Renal cortical epithelial cell (primary cell): ENCODE data around the gene WDR70. TPM values are rescaled to one million over a fixed set of nuclear protein-coding genes. Genes with fewer than 3 reads are reported as not detected.
A peak's percentile ranks its signal among the peaks of the same experiment; 100 is the strongest.
"Not testable (repeated sequence)": the region's sequence is repeated elsewhere in the genome, so short reads cannot be mapped to it uniquely, and the experiment has no call there.

Experiments used
- DNase-seq: peaks from one replicate; pipeline ENCODE4 v3.0.0-alpha.2; 2011; ENCODE audit warnings: low read depth
- total RNA-seq: library from RNA; depleted of rRNA; stranded (reverse); fragments of >200 nt; gene quantifications from 2 replicates; pipeline ENCODE4 v1.2.3, GENCODE V29; 2014

WDR70 gene
- total RNA-seq, 1 donor from 2014 or later, result 56.5 TPM

DNA sequence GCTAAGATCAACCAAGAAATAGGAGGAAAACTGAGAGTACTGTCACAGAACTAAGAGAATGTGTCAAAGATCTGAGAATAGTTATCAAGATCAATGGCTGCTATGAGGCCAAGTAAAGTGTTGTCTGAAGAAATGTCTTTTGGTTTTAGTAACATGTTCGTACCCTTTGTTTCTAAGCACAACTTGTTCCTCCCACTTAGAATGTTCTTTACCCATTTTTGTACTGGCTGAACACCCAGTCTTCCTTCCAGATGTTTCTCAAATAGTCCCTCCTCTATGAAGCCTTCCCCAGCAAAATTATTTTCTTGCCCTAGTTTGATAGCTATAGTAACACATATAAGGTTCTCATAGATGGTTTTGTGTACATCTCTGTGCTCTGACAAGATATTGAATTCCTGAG lies 191.5 kb downstream of the WDR70 start:
- no peak for DNase-seq

DNA sequence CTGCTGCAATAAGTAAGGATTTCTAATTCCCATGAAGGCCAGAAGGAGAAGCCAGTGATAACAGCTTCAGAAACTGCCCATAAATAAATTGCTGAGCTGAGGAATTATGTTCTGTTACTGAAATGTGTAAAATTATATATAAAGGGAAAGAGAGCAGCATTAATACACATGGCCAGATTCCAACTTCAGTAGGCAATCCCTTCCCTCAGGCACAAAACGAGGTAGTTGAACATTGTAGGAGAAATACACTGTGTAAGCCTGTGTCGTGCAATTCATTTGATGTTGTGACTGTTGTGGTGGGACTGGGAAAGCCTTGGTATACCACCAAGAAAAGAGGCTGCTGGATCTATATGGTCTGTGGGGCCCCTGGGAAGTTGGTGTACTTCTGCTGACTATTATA lies 192.9 kb downstream of the WDR70 start:
- peak; percentile 25 for DNase-seq

DNA sequence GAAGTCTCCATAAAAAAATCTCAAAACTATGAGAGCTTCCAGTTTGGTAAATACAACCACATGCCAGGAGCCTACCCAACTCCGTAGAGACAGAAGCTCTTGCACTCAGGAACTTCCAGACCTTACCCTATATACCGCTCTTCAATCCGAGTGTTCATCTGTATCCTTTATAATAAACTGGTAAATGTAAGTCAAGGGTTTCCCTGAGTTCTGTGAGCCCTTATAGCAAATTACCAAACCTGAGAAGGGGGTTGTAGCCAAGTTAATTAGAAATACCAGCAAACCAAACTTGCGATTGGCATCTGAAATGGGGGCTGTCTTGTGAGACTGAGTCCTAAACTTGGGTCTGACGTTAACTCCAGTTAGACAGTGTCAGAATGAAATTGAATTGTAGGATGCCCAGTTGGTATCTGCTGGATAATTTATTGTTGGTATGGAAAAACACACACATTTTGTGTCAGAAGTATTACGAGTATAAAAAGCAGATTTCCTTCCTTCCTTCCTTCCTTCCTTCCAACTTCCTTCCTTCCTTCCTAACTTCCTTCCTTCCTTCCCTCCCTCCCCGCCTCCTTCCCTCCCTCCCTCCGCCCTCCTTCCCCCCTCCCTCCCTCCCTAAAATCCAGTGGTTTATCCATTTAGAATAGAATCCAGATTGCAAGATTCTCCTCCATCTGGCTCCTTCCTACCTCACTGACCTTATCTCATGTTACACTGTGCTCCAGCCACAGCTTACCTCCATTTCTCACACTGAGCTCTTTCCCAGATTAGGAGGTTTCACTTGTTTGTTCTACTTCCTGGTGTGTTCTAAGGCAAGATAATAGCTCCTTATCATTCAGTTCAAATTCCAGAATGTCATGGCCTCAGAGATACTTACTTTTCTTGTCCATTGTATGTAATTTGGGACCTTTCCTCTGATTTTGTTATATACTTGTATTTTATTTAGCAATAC lies 196.7 kb downstream of the WDR70 start:
- no peak for DNase-seq

DNA sequence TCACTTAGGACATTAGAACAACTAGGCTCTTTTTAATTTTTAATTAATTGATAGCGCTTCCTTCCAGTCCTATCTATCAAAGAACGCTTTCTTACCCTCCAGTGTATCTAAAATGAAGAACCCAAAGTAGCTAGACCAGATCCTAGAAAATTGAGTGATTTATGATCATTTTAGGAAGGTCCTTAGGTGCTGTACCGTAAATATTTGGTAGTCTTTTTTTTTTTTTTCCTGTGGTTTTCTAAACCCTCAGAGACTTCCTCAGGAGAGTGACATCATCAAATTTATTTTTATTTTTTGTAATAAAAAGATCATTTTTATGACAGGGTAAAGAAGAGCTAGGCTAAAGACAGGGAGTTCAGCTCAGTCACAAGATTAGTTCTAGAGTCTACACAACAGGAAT lies 197.4 kb downstream of the WDR70 start:
- no peak for DNase-seq

DNA sequence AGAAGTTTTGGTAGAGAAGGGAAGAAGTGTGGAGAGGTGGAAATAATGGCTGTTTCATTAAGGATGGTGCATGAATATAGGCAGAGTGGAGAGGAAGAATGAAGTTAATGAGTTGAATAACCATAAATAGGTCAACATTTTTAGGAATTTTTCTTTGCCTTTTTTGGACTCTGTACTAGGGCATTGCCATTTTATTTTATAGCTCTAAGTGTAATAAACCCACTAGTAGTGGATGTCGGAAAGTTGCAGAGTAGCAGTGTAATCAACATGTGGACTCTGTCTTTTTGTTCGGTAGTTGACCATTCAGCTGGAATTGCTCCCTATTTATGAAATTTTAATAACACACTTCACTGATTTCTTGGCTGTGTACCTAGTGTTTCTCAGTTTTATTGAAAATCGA lies 199.1 kb downstream of the WDR70 start:
- no peak for DNase-seq

DNA sequence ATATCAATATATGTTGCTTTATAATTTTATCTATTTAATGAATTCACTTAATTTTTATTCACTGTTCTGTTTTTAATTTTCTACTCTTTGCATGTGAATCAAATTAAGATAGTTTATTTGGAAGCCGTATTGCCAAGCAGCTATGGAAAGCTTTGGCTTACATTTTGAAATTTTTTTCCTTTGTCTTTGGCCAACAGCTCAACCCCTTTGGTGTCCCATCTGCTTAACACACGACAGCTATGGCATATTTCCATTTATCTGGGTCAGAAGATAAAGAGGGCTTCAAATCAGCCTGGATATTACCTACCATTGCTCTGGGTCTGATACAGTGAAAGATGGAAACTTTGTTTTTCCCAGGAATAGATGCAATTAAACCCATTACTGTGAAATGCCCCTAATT lies 201.0 kb downstream of the WDR70 start:
- no peak for DNase-seq

DNA sequence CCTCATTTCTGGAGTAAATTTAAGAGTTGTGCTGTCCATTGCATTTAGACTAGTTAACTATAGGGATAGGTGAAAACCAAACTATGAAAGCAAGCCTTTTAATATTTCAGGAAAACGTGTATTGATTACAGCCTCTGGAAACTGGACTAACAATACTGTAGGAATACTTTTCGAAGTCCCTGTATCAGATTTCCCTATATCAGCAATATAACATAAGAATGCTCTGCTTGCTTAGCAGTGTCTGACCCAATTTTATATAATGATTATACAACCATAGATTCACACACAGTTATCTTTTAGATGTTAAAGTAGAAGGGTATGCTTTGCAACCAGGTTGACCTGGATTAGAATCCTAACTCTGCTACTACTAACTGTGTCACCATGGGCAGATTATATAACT lies 203.1 kb downstream of the WDR70 start:
- no peak for DNase-seq

DNA sequence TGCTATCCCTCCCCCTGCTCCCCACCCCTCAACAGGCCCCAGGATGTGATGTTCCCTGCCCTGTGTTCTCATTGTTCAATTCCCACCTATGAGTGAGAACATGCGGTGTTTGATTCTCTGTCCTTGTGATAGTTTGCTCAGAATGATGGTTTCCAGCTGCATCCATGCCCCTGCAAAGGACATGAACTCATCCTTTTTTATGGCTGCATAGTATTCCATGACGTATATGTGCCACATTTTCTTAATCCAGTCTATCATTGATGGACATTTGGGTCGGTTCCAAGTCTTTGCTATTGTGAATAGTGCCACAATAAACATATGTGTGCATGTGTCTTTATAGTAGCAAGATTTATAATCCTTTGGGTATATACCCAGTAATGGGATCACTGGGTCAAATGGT lies 214.2 kb downstream of the WDR70 start:
- DNase-seq, result not testable (repeated sequence)

DNA sequence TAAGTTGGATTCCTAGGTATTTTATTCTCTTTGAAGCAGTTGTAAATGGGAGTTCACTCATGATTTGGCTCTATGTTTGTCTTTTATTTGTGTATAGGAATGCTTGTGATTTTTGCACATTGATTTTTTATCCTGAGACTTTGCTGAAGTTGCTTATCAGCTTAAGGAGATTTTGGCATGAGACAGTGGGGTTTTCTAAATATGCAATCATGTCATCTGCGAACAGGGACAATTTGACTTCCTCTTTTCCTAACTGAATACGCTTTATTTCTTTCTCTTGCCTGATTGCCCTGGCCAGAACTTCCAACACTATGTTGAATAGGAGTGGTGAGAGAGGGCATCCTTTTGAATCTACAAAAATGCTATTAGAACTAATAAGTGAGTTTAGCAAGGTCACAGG lies 215.7 kb downstream of the WDR70 start:
- DNase-seq, result not testable (repeated sequence)

DNA sequence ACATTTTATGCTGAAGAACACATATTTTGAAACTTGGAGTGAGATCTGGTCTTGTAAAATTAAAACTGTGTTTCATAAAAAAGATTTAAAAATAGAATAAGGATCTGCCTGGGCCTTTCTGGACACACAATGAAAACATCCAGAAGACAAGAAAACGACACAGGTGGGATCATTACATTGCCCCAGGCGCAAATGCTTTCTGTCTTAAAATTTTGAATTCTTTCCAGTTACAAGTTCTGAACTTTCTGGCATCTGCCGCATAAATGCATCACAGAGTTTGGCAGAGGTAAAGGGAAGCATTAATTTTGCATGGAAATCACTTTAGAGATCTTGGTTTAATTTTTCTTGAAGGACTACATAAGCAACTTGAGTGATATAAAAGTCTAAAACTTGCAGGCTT lies 219.6 kb downstream of the WDR70 start:
- DNase-seq, result no peak

DNA sequence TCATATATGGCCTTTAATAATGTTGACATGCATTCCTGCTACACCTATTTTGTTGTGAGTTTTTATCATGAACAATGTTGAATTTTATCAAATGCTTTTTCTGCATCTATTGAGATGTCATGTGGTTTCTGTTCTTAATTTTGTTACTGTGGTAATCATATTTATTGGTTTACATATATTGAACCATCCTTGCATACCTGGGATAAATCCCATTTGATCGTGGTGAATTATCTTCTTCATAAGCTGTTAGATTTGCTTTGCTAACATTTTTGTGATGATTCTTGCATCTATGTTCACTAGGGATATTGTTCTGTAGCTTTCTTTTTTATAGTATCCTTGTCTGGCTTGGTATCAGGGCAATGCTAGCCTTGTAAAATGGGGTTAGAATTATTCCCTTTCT lies 222.0 kb downstream of the WDR70 start:
- no peak for DNase-seq

DNA sequence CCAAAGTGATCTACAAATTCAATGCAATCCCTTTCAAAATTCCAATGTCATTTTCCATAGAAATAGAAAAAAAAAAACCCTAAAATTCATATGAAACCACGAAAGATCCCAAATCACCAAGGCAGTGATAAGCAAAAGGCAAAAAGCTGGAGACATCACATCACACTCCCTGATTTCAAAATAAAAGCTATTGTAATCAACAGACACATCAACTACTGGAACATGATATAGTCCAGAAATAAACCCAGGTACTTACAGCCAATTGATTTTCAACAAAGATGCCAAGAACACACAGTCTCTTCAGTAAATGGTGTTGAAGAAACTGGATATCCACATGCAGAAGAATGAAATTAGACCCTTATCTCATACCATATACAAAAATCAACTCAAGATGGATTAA lies 224.0 kb downstream of the WDR70 start:
- no peak for DNase-seq

DNA sequence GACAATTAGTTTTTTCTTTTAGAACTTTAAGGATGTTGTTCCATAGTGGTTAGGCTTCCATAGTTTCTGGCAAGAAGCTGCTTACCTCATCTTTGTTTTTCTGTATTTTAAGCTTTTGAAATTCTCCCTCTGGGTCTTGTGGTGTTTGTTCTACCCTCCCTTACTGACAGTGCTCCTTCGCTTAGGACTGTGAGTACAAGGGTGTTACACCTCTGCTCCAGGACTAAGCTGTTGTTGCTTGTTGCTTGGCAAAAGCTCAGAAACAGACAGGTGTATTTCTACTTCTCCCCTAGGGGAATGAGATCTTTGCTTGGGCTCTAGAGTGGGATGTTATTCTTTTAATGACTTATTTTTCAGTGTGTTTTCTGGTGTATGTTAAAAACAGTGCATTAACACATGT lies 225.2 kb downstream of the WDR70 start:
- peak; percentile 2 for DNase-seq

DNA sequence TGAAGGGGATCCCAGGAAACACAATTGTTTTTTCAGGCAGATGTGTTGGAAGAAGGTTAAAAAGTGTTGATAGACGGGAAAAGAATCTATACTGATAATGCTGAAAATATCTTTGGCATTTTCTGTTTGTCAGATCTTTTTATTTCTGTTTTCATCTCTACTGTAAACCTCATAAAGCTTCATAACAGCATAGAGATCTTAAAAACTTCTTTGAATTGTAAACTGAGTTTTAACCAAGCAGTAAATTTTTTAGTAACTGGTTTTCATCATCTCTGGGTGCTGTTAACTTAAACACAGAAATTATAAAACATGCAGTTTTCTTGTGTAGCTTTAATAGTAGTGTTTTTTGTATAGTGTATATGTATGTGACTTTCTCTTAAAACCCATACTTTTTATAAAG lies 227.0 kb downstream of the WDR70 start:
- no peak for DNase-seq

DNA sequence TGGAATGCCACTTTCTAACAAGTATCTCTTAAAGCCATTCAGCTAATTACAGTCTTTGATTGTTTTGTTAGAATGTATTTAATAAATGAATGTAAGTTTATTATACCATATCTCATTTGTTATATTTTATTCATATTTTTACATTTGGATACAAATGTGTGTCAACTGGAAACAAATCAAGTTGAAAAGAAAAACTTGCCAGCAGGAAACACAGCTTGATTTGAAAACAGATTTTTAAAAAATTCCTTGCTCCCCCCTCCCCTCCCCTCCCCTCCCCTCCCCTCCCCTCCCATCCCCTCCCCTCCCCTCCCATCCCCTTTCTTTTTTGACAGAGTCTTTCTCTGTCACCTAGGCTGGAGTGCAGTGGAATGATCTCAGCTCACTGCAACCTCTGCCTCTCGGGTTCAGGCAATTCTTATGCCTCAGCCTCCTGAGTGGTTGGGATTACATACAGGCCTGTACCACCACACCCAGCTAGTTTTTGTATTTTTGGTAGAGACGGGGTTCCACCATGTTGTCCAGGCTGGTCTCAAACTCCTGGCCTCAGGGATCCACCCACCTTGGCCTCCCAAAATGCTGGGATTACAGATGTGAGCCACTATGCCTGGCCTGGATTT lies 227.6 kb downstream of the WDR70 start:
- DNase-seq, result no peak

DNA sequence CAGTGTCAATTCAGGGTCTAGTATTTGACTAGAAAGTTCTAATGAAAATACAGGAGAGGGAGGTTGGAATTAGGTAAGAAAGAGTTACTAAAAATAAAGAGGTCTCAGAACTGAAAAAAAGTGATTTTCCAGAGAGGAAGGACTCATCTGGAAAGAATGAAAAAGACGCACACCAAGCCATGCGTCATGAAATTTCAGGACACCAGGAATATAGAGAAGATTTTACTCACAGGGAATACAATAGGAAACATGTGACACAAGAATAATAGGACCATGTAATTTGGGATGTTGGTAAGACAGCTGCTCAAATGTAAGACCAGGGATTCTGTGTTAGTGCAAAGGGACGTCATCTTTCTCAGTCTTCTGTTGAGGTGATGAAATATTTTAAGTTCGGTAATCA lies 236.1 kb downstream of the WDR70 start:
- no peak for DNase-seq

DNA sequence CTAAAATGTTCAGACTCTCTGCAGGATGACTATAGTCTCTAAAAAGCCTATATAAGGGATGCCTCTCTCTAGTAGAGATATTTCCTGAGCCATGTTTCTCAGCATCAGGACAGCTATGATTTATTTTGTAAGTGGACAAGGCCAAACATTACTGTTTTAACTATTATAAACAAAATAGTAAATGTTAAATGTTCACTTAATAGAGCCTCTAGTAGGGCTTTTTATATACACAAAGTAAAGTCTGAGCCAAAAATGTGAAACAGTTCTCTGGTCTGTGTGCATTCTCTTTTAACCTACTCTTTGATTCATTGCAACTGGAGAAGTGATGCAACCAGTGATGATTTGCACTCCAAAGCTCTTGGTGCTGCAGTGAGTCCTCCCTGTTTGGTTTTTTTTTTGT lies 240.2 kb downstream of the WDR70 start:
- peak; percentile 11 for DNase-seq

DNA sequence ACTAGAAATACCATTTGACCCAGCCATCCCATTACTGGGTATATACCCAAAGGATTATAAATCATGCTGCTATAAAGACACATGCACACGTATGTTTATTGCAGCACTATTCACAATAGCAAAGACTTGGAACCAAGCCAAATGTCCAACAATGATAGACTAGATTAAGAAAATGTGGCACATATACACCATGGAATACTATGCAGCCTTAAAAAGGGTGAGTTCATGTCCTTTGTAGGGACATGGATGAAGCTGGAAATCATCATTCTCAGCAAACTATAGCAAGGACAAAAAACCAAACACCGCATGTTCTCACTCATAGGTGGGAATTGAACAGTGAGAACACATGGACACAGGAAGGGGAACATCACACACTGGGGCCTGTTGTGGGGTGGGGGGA lies 243.2 kb downstream of the WDR70 start:
- DNase-seq, result not testable (repeated sequence)

DNA sequence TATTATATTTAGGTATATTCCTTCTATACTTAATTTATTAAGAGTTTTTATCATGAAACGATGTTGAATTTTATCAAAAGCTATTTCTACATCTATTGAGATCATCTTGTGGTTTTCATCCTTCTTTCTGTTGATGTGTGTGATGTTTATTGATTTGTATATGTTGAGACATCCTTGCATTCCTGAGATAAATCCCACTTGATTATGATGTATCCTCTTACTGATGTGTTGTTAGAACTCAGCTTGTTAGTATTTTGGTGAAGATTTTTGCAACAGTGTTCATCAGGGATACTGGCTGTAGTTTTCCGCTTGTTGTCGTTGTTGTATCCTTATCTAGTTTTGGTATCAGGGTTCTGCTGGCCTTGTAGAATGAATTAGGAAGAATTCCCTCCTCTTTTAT lies 247.1 kb downstream of the WDR70 start:
- DNase-seq, result no peak

DNA sequence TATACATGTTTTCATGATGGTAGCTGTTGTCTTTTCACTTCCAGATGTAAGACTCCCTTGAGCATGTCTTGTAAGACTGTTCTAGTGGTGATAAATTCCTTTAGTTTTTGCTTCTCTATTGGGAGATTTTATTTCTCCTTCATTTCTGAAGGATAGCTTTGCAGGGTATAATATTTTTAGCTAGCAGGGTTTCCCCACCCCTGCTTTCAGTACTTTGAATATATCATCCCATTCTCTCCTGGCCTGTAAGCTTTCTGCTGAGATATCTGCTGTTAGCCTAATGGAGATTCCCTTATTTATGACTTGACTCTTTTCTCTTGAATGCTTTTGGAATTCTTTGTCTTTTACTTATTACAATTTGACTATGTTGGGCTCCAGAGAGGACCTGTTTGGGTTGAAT lies 249.8 kb downstream of the WDR70 start:
- DNase-seq, result no peak

DNA sequence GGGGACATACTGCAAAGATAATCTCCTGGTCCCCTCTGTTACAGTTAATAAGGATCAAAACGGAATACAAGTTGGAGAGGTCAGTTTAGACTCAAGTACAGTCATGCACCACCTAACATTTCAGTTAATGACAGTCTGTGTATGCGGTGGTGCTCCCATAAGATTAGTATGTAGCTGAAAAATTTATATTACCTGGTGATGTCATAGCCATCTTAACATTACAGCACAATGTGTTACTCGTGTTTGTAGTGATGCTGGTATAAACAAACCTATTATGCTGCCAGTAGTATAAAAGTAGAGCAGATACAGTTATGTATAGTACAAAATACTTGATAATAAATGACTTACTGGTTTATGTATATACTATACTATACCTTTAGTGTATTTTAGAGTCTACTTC lies 252.8 kb downstream of the WDR70 start:
- no peak for DNase-seq

DNA sequence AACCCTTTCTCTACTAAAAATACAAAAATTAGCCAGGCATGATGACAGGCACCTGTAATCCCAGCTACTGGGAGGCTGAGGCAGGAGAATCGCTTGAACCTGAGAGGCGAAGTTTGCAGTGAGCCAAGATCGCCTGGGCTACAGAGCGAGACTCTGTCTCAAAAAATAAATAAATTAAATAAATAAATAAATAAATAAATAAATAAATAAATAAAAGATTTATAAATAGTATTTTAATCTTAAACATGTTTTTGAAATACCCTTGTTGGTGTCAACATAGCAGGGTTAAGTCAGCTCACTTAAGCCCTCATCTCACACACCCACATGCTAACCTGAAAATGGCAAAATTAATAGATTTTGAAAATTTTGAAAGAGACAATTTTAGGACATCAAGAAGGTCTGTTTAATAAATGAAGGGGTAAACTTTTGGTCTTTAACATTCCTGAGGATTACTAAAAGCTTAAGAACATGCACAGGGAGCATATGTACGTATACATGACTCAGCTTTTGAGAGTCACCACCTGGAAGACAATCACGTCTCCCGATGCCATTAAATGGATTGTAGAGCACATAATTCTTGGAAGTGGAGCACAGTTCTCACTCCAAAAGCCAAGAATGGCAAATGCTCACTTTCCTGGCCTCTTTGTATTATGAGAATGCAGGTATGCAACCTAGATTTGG lies 258.2 kb downstream of the WDR70 start:
- DNase-seq, result no peak

DNA sequence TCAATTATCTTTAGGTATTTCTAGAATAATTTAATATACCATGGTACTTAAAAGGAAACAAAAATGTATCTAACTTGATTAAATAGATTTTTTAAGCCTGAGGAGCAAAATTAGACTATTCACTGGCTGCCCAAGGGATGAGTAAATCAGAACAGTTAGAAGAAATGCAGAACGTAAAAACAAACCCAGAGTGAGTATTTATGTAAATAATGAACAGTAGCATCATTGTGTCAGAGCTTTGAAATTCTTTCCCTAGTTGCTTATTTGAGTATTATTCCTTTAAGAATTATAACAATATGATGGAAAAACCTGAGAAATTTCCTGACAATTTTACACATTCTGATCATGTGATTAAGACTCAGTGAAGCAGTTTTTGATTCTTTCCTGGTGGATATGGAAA lies 259.8 kb downstream of the WDR70 start:
- no peak for DNase-seq
